BJ (cell line): ENCODE measurements around the gene TGM2. TPM values are rescaled to one million over a fixed set of nuclear protein-coding genes. Genes with fewer than 3 reads are reported as not detected.
A peak's percentile ranks its signal among the peaks of the same experiment; 100 is the strongest.

ENCODE experiments used
- CTCF ChIA-PET: fragments of 350-600 bp; formaldehyde crosslinking; extraction: SDS; loops from one replicate; lab custom pipeline; 2021; ENCODE audit warnings: antibody characterized with exemption, inconsistent platforms; lab: Yijun Ruan, JAX
- POLR2A ChIA-PET: fragments of 300-600 bp; sonication (Branson Sonifier 250); formaldehyde crosslinking; extraction: SDS; loops from one replicate; lab custom pipeline; 2021; ENCODE audit warnings: antibody characterized with exemption; lab: Charles Lee
- DNase-seq: peaks from one replicate; pipeline ENCODE4 v3.0.0-alpha.2; 2011; ENCODE audit warnings: low read depth
- H3K27me3 ChIP-seq: 2 replicates; pipeline ENCODE4 v1.6.0; 2011; ENCODE audit warnings: low read length; ENCODE audit not compliant: control insufficient read depth, insufficient read depth
- H3K36me3 ChIP-seq: 2 replicates; pipeline ENCODE4 v1.5.1; 2011; ENCODE audit warnings: low read length; ENCODE audit not compliant: control insufficient read depth, insufficient read depth
- H3K4me3 ChIP-seq: 2 replicates; pipeline ENCODE4 v1.5.1; 2011; ENCODE audit warnings: low read depth, mild to moderate bottlenecking, control low read depth, low read length
- CTCF ChIP-seq: IDR thresholded peaks from 2 replicates; pipeline ENCODE4 v1.5.1; 2011; ENCODE audit warnings: low read depth, mild to moderate bottlenecking, control low read depth, inconsistent platforms, low read length, moderate library complexity; ENCODE audit not compliant: insufficient read depth
- polyA plus RNA-seq: library from polyadenylated mRNA; depleted of rRNA; stranded (reverse); fragments of >200 nt; gene quantifications from 2 replicates; pipeline ENCODE4 v1.2.3, GENCODE V29; 2011

Gene TGM2
- polyA plus RNA-seq, 1 experiment: 397 TPM

GRCh38 chr20:38162878-38163875, 1.9 kb downstream of the TGM2 start:
- Histone ChIP-seq H3K36me3 (peaks cover 11% of the 10 kb centered on the region), H3K4me3 (peak overlapping the region; percentile 50), H3K27me3 (no peaks in the 10 kb centered on the region)
- CTCF ChIA-PET: interaction anchor here (0.6 to 14.6 kb wide), 10 partner anchors 8 to 152 kb away, joined by 3 to 223 read pairs (median 10); no protein-coding TSS in a partner anchor
- no peak for DNase-seq
- TF ChIP-seq CTCF: no peak
- POLR2A ChIA-PET: no interaction called here

GRCh38 chr20:38162149-38162548, 2.9 kb downstream of the TGM2 start:
- H3K36me3 ChIP-seq: peaks cover 13% of the 10 kb centered on the region
- ChIA-PET CTCF (interaction anchor here (1.1 to 2.5 kb wide), 4 partner anchors 59 to 89 kb away, joined by 3 to 9 read pairs (median 4); no protein-coding TSS in a partner anchor), POLR2A (no interaction called here)
- no peak for DNase-seq
- H3K27me3 ChIP-seq: no peaks in the 10 kb centered on the region
- no peak overlapping the region for H3K4me3 ChIP-seq
- no peak for TF ChIP-seq CTCF

- H3K4me3 ChIP-seq: no peak overlapping the region
- ChIA-PET CTCF (interaction anchor here (1.1 to 2.5 kb wide), 4 partner anchors 60 to 88 kb away, joined by 3 to 9 read pairs (median 4); no protein-coding TSS in a partner anchor), POLR2A (no interaction called here)
- DNase-seq: no peak
- no peak for TF ChIP-seq CTCF
- no peaks in the 10 kb centered on the region for H3K27me3 ChIP-seq
- H3K36me3 ChIP-seq: peaks cover 13% of the 10 kb centered on the region
These were observed 3.7 kb downstream of the TGM2 start for GRCh38 chr20:38161412-38161774.

- no peak for DNase-seq
- no peak for TF ChIP-seq CTCF
- peaks cover 22% of the 10 kb centered on the region for H3K36me3 ChIP-seq
- H3K27me3 ChIP-seq: no peaks in the 10 kb centered on the region
- POLR2A ChIA-PET: no interaction called here
- H3K4me3 ChIP-seq: no peak overlapping the region
- CTCF ChIA-PET: interaction anchor here (1.4 to 2.5 kb wide), 4 partner anchors 15 to 87 kb away, joined by 4 to 12 read pairs (median 8); no protein-coding TSS in a partner anchor
These were observed 4.9 kb downstream of the TGM2 start for GRCh38 chr20:38159957-38160756.

GRCh38 chr20:38159566-38159956, 5.5 kb downstream of the TGM2 start:
- no peak overlapping the region for H3K4me3 ChIP-seq
- H3K27me3 ChIP-seq: no peaks in the 10 kb centered on the region
- H3K36me3 ChIP-seq: peaks cover 22% of the 10 kb centered on the region
- no peak for TF ChIP-seq CTCF
- no peak for DNase-seq
- CTCF ChIA-PET: interaction anchor here (1.1 to 2.2 kb wide), 5 partner anchors 15 to 197 kb away, joined by 3 to 12 read pairs (median 4); no protein-coding TSS in a partner anchor
- POLR2A ChIA-PET: no interaction called here
